ENCODE measurements around the gene CACNA2D3. TPM values are rescaled to one million over a fixed set of nuclear protein-coding genes. Genes with fewer than 3 reads are reported as not detected.

The CACNA2D3 gene
- polyA plus RNA-seq, 1 donor from 2014 or later, result 26.2 TPM

DNA sequence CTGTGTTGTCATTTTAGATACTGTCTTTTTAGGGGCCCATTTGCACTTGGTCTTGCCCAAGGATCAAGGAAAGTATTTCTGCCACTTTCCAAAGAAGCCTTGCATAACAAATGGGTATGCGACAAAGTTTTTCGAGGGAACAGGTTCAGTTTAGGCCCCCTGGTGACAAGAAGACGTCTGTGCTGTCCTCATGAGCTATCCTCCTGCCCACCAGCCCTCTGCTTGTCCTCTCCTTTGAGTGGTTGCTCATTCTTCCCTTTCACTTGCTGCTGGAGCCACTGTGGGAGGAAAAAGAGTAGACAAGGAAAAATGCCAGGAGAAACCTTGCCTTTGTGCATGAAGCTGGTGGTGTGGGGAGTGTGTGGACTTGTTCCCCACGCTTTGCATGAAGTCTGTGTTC is 171.9 kb downstream of the CACNA2D3 start:
- Histone ChIP-seq H3F3A (ENCODE audit: insufficient read depth, low read length, poor library complexity, severe bottlenecking) (no peaks in the 10 kb centered on the region), H3K9ac (ENCODE audit: low read length) (no peak overlapping the region), H3K9me3 (ENCODE audit: low read length) (no peaks in the 10 kb centered on the region), H3K9me2 (ENCODE audit: insufficient read depth, low read length) (no peaks in the 10 kb centered on the region), H3K27ac (ENCODE audit: low read length) (no peak overlapping the region), H4K20me1 (ENCODE audit: insufficient read depth) (no peaks in the 10 kb centered on the region), H3K4me2 (ENCODE audit: low read length) (no peak overlapping the region), H3K27me3 (ENCODE audit: insufficient read depth, low read depth, low read length) (no peaks in the 10 kb centered on the region), H3K4me3 (ENCODE audit: low read length) (no peak overlapping the region), H2AFZ (ENCODE audit: low read depth, low read length) (no peak overlapping the region), H3K79me2 (replicated peaks; ENCODE audit: insufficient read depth, low read length) (no peaks in the 10 kb centered on the region), H3K36me3 (ENCODE audit: insufficient read depth, low read length) (no peaks in the 10 kb centered on the region)
- TF ChIP-seq MXI1 (conservative IDR thresholded peaks at IDR 0.05; ENCODE audit: poor library complexity, severe bottlenecking) (no peak), RAD21 (conservative IDR thresholded peaks at IDR 0.05) (no peak), POLR2AphosphoS5 (IDR thresholded peaks at IDR 0.05) (no peak), EP300 (conservative IDR thresholded peaks at IDR 0.05; ENCODE audit: poor library complexity, severe bottlenecking) (no peak), REST (IDR thresholded peaks at IDR 0.05; ENCODE audit: borderline replicate concordance) (no peak), TAF1 (IDR thresholded peaks at IDR 0.05; ENCODE audit: low read depth) (no peak), SMC3 (conservative IDR thresholded peaks at IDR 0.05; ENCODE audit: poor library complexity) (no peak), EZH2 (IDR thresholded peaks at IDR 0.05; ENCODE audit: borderline replicate concordance, insufficient read depth, low read length, poor library complexity, severe bottlenecking) (no peak)
- TF ChIP-seq, protein P1, sequence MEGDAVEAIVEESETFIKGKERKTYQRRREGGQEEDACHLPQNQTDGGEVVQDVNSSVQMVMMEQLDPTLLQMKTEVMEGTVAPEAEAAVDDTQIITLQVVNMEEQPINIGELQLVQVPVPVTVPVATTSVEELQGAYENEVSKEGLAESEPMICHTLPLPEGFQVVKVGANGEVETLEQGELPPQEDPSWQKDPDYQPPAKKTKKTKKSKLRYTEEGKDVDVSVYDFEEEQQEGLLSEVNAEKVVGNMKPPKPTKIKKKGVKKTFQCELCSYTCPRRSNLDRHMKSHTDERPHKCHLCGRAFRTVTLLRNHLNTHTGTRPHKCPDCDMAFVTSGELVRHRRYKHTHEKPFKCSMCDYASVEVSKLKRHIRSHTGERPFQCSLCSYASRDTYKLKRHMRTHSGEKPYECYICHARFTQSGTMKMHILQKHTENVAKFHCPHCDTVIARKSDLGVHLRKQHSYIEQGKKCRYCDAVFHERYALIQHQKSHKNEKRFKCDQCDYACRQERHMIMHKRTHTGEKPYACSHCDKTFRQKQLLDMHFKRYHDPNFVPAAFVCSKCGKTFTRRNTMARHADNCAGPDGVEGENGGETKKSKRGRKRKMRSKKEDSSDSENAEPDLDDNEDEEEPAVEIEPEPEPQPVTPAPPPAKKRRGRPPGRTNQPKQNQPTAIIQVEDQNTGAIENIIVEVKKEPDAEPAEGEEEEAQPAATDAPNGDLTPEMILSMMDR (IDR thresholded peaks at IDR 0.05; ENCODE audit: poor library complexity, severe bottlenecking), result no peak

DNA sequence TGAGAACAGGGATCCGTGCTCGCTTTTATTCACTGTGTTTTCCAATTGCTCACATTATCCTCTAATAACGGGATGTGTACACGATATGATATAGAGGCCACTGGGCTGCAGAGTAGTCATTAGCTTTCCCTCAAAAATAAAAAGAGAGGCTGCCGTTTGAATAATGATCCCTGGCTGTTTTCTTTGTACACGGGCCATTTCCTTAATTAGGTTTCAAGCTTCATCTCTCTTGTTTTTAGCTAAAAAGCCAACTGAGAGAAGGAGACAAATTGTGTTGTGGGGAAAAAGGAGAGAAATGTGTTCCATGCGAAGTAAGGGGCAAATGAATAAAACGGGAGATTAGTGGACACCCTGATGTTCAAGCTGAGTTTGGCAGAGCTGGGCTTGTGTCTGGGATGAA is 174.2 kb downstream of the CACNA2D3 start:
- Histone ChIP-seq H3K27ac (ENCODE audit: low read length) (no peak overlapping the region), H3K4me3 (ENCODE audit: low read length) (no peak overlapping the region), H3F3A (ENCODE audit: insufficient read depth, low read length, poor library complexity, severe bottlenecking) (no peaks in the 10 kb centered on the region), H4K20me1 (ENCODE audit: insufficient read depth) (no peaks in the 10 kb centered on the region), H3K9me2 (ENCODE audit: insufficient read depth, low read length) (no peaks in the 10 kb centered on the region), H3K9ac (ENCODE audit: low read length) (no peak overlapping the region), H2AFZ (ENCODE audit: low read depth, low read length) (no peak overlapping the region), H3K36me3 (ENCODE audit: insufficient read depth, low read length) (no peaks in the 10 kb centered on the region), H3K4me2 (ENCODE audit: low read length) (no peak overlapping the region), H3K27me3 (ENCODE audit: insufficient read depth, low read depth, low read length) (no peaks in the 10 kb centered on the region), H3K79me2 (replicated peaks; ENCODE audit: insufficient read depth, low read length) (no peaks in the 10 kb centered on the region), H3K9me3 (ENCODE audit: low read length) (no peaks in the 10 kb centered on the region)
- no peak for TF ChIP-seq EZH2 (IDR thresholded peaks at IDR 0.05; ENCODE audit: borderline replicate concordance, insufficient read depth, low read length, poor library complexity, severe bottlenecking)
- no peak for TF ChIP-seq REST (IDR thresholded peaks at IDR 0.05; ENCODE audit: borderline replicate concordance)
- TF ChIP-seq, protein P1 (IDR thresholded peaks at IDR 0.05; ENCODE audit: poor library complexity, severe bottlenecking), result no peak
- TF ChIP-seq RAD21 (conservative IDR thresholded peaks at IDR 0.05), result no peak
- no peak for TF ChIP-seq TAF1 (IDR thresholded peaks at IDR 0.05; ENCODE audit: low read depth)
- no peak for TF ChIP-seq MXI1 (conservative IDR thresholded peaks at IDR 0.05; ENCODE audit: poor library complexity, severe bottlenecking)
- no peak for TF ChIP-seq POLR2AphosphoS5 (IDR thresholded peaks at IDR 0.05)
- no peak for TF ChIP-seq SMC3 (conservative IDR thresholded peaks at IDR 0.05; ENCODE audit: poor library complexity)
- no peak for TF ChIP-seq EP300 (conservative IDR thresholded peaks at IDR 0.05; ENCODE audit: poor library complexity, severe bottlenecking)

Measured in neural cell (in vitro differentiated cells).